ENCODE data around the gene EXD3. TPM values are rescaled to one million over a fixed set of nuclear protein-coding genes. Genes with fewer than 3 reads are reported as not detected.
"Not testable (repeated sequence)": the region's sequence is repeated elsewhere in the genome, so short reads cannot be mapped to it uniquely, and the experiment has no call there.

The EXD3 gene
- total RNA-seq, 1 experiment from 2014 or later: 1.4 TPM

GRCh38 chr9:137380606-137381005, 42.4 kb downstream of the EXD3 start:
- in situ Hi-C loops (cut with HindIII; ENCODE audit: low pct_unique_long_range_greater_than_20kb, low sequenced_read_pairs): no loop called here

GRCh38 chr9:137380171-137380570, 42.8 kb downstream of the EXD3 start:
- no peak for DNase-seq (ENCODE audit: low read depth, low spot score)
- in situ Hi-C loops (cut with HindIII; ENCODE audit: low pct_unique_long_range_greater_than_20kb, low sequenced_read_pairs): no loop called here

More at GRCh38 chr9:137380606-137381005, 42.4 kb downstream of the EXD3 start:
- no peak for DNase-seq (ENCODE audit: low read depth, low spot score)

GRCh38 chr9:137379761-137380161, 43.2 kb downstream of the EXD3 start:
- in situ Hi-C loops (cut with HindIII; ENCODE audit: low pct_unique_long_range_greater_than_20kb, low sequenced_read_pairs): no loop called here
- DNase-seq (ENCODE audit: low read depth, low spot score): no peak

- in situ Hi-C loops (cut with HindIII; ENCODE audit: low pct_unique_long_range_greater_than_20kb, low sequenced_read_pairs); DNase-seq (ENCODE audit: low read depth, low spot score): not testable (repeated sequence)
Measured at GRCh38 chr9:137378688-137379410, 44.1 kb downstream of the EXD3 start.

- in situ Hi-C loops (cut with HindIII; ENCODE audit: low pct_unique_long_range_greater_than_20kb, low sequenced_read_pairs): no loop called here
- DNase-seq (ENCODE audit: low read depth, low spot score): no peak
Measured at GRCh38 chr9:137376386-137376785, 46.6 kb downstream of the EXD3 start.

GRCh38 chr9:137375321-137376058, 47.5 kb downstream of the EXD3 start:
- DNase-seq (ENCODE audit: low read depth, low spot score): no peak
- in situ Hi-C loops (cut with HindIII; ENCODE audit: low pct_unique_long_range_greater_than_20kb, low sequenced_read_pairs): no loop called here

GRCh38 chr9:137374131-137374845, 48.7 kb downstream of the EXD3 start:
- in situ Hi-C loops (cut with HindIII; ENCODE audit: low pct_unique_long_range_greater_than_20kb, low sequenced_read_pairs): no loop called here
- no peak for DNase-seq (ENCODE audit: low read depth, low spot score)

GRCh38 chr9:137373611-137373980, 49.4 kb downstream of the EXD3 start:
- in situ Hi-C loops (cut with HindIII; ENCODE audit: low pct_unique_long_range_greater_than_20kb, low sequenced_read_pairs): no loop called here
- DNase-seq (ENCODE audit: low read depth, low spot score): no peak

- DNase-seq (ENCODE audit: low read depth, low spot score): no peak
- in situ Hi-C loops (cut with HindIII; ENCODE audit: low pct_unique_long_range_greater_than_20kb, low sequenced_read_pairs): no loop called here
Measured at GRCh38 chr9:137372693-137373610, 50.0 kb downstream of the EXD3 start.

- in situ Hi-C loops (cut with HindIII; ENCODE audit: low pct_unique_long_range_greater_than_20kb, low sequenced_read_pairs): no loop called here
- DNase-seq (ENCODE audit: low read depth, low spot score): no peak
Measured at GRCh38 chr9:137371946-137372651, 50.9 kb downstream of the EXD3 start.

GRCh38 chr9:137371521-137371941, 51.4 kb downstream of the EXD3 start:
- no peak for DNase-seq (ENCODE audit: low read depth, low spot score)
- in situ Hi-C loops (cut with HindIII; ENCODE audit: low pct_unique_long_range_greater_than_20kb, low sequenced_read_pairs): no loop called here

GRCh38 chr9:137370865-137371520, 52.0 kb downstream of the EXD3 start:
- no peak for DNase-seq (ENCODE audit: low read depth, low spot score)
- in situ Hi-C loops (cut with HindIII; ENCODE audit: low pct_unique_long_range_greater_than_20kb, low sequenced_read_pairs): no loop called here

GRCh38 chr9:137369911-137370764, 52.8 kb downstream of the EXD3 start:
- in situ Hi-C loops (cut with HindIII; ENCODE audit: low pct_unique_long_range_greater_than_20kb, low sequenced_read_pairs): no loop called here
- DNase-seq (ENCODE audit: low read depth, low spot score): no peak

- in situ Hi-C loops (cut with HindIII; ENCODE audit: low pct_unique_long_range_greater_than_20kb, low sequenced_read_pairs): no loop called here
- DNase-seq (ENCODE audit: low read depth, low spot score): no peak
Measured at GRCh38 chr9:137369061-137369787, 53.7 kb downstream of the EXD3 start.

- in situ Hi-C loops (cut with HindIII; ENCODE audit: low pct_unique_long_range_greater_than_20kb, low sequenced_read_pairs): no loop called here
- no peak for DNase-seq (ENCODE audit: low read depth, low spot score)
Measured at GRCh38 chr9:137368431-137369035, 54.4 kb downstream of the EXD3 start.
